ENCODE measurements around the gene TOPBP1.

The TOPBP1 gene

GRCh38 chr3:133662278-133662651 lies 524 bp upstream of the TOPBP1 start:
- Histone ChIP-seq H3K27ac (peak overlapping the region; percentile 58 to 82), H3K4me3 (peak overlapping the region; percentile 97)
- DNase-seq (ENCODE audit: low spot score), result no peak
- TF ChIP-seq CTCF (IDR thresholded peaks at IDR 0.05), result no peak

- no peak for TF ChIP-seq CTCF (IDR thresholded peaks at IDR 0.05)
- Histone ChIP-seq H3K27ac (no peak overlapping the region), H3K4me3 (no peak overlapping the region)
- DNase-seq (ENCODE audit: low spot score), result no peak
Observed at GRCh38 chr3:133659806-133660205, 1.9 kb downstream of the TOPBP1 start.

GRCh38 chr3:133655731-133656515 lies 5.8 kb downstream of the TOPBP1 start:
- DNase-seq (ENCODE audit: low spot score), result no peak
- Histone ChIP-seq H3K27ac (no peak overlapping the region), H3K4me3 (no peak overlapping the region)
- no peak for TF ChIP-seq CTCF (IDR thresholded peaks at IDR 0.05)

GRCh38 chr3:133649486-133650068 lies 12.2 kb downstream of the TOPBP1 start:
- Histone ChIP-seq H3K4me3 (no peak overlapping the region), H3K27ac (no peak overlapping the region)
- no peak for DNase-seq (ENCODE audit: low spot score)
- no peak for TF ChIP-seq CTCF (IDR thresholded peaks at IDR 0.05)

- H3K27ac ChIP-seq, result no peak overlapping the region
- TF ChIP-seq CTCF (IDR thresholded peaks at IDR 0.05), result no peak
- no peak for DNase-seq (ENCODE audit: low spot score)
- H3K4me3 ChIP-seq, result no peak overlapping the region
Observed at GRCh38 chr3:133644768-133645167, 17.0 kb downstream of the TOPBP1 start.

GRCh38 chr3:133643611-133644010 lies 18.1 kb downstream of the TOPBP1 start:
- no peak for DNase-seq (ENCODE audit: low spot score)
- no peak for TF ChIP-seq CTCF (IDR thresholded peaks at IDR 0.05)
- H3K27ac ChIP-seq, result no peak overlapping the region

GRCh38 chr3:133641254-133641653 lies 20.5 kb downstream of the TOPBP1 start:
- Histone ChIP-seq H3K4me3 (no peak overlapping the region), H3K27ac (no peak overlapping the region)
- no peak for TF ChIP-seq CTCF (IDR thresholded peaks at IDR 0.05)
- no peak for DNase-seq (ENCODE audit: low spot score)

More at GRCh38 chr3:133643611-133644010, 18.1 kb downstream of the TOPBP1 start:
- no peak overlapping the region for H3K4me3 ChIP-seq

Data from coronary artery (tissue), 2 donors.